ENCODE measurements around the gene CLSTN3.

- TF ChIP-seq POLR2A (IDR thresholded peaks at IDR 0.05; ENCODE audit: low read depth, low read length) = no peak
- no peak for TF ChIP-seq POLR2AphosphoS5 (IDR thresholded peaks at IDR 0.05; ENCODE audit: low read depth, low read length)
Measured at GRCh38 chr12:7081037-7081436, 49.1 kb upstream of the CLSTN3 start.
